ENCODE measurements around the gene LRRC14B.

GRCh38 chr5:169728-170094, 21.6 kb upstream of the LRRC14B start:
- TF ChIP-seq CTCF (IDR thresholded peaks at IDR 0.05) = no peak
- no peak for TF ChIP-seq POLR2A (IDR thresholded peaks at IDR 0.05)

Measured in Peyer's patch (tissue), 4 donors.